ENCODE measurements around the gene CEP164.

The CEP164 gene

GRCh38 chr11:117442869-117443239, 115.2 kb downstream of the CEP164 start:
- Histone ChIP-seq H4K20me1 (ENCODE audit: control insufficient read depth, insufficient read depth, low read depth, low read length) (no peaks in the 10 kb centered on the region), H3K27me3 (ENCODE audit: control insufficient read depth, low read length) (no peaks in the 10 kb centered on the region), H3K36me3 (ENCODE audit: control insufficient read depth, low read length) (no peaks in the 10 kb centered on the region), H3K79me2 (ENCODE audit: control insufficient read depth, low read length) (no peaks in the 10 kb centered on the region), H3K4me1 (ENCODE audit: control insufficient read depth, low read length) (no peaks in the 10 kb centered on the region), H3K4me3 (ENCODE audit: low read length) (no peak overlapping the region), H3K9me2 (replicated peaks; ENCODE audit: control insufficient read depth, low read length) (no peaks in the 10 kb centered on the region), H3K9me3 (ENCODE audit: control insufficient read depth, insufficient read depth, low read length) (no peaks in the 10 kb centered on the region), H3K4me2 (ENCODE audit: low read length) (no peak overlapping the region), H3F3A (ENCODE audit: control insufficient read depth, insufficient read depth) (no peaks in the 10 kb centered on the region), H3K27ac (ENCODE audit: low read depth, low read length) (no peak overlapping the region)
- no peak for TF ChIP-seq CTCF (IDR thresholded peaks at IDR 0.05; ENCODE audit: low read depth, low read length, poor library complexity, severe bottlenecking)
- TF ChIP-seq EZH2phosphoT487 (IDR thresholded peaks at IDR 0.05; ENCODE audit: borderline replicate concordance, low read length): no peak

GRCh38 chr11:117443266-117444186, 115.9 kb downstream of the CEP164 start:
- Histone ChIP-seq H3K4me2 (ENCODE audit: low read length) (no peak overlapping the region), H4K20me1 (ENCODE audit: control insufficient read depth, insufficient read depth, low read depth, low read length) (no peaks in the 10 kb centered on the region), H3K27me3 (ENCODE audit: control insufficient read depth, low read length) (no peaks in the 10 kb centered on the region), H3K4me3 (ENCODE audit: low read length) (no peak overlapping the region), H3K36me3 (ENCODE audit: control insufficient read depth, low read length) (no peaks in the 10 kb centered on the region), H3F3A (ENCODE audit: control insufficient read depth, insufficient read depth) (no peaks in the 10 kb centered on the region), H3K9me2 (replicated peaks; ENCODE audit: control insufficient read depth, low read length) (no peaks in the 10 kb centered on the region), H3K9me3 (ENCODE audit: control insufficient read depth, insufficient read depth, low read length) (no peaks in the 10 kb centered on the region), H3K4me1 (ENCODE audit: control insufficient read depth, low read length) (no peaks in the 10 kb centered on the region), H3K27ac (ENCODE audit: low read depth, low read length) (no peak overlapping the region), H3K79me2 (ENCODE audit: control insufficient read depth, low read length) (no peaks in the 10 kb centered on the region)
- TF ChIP-seq CTCF (IDR thresholded peaks at IDR 0.05; ENCODE audit: low read depth, low read length, poor library complexity, severe bottlenecking): no peak
- TF ChIP-seq EZH2phosphoT487 (IDR thresholded peaks at IDR 0.05; ENCODE audit: borderline replicate concordance, low read length): no peak

GRCh38 chr11:117444256-117444655, 116.6 kb downstream of the CEP164 start:
- no peaks in the 10 kb centered on the region for H3K4me1 ChIP-seq (ENCODE audit: control insufficient read depth, low read length)
- no peaks in the 10 kb centered on the region for H3K79me2 ChIP-seq (ENCODE audit: control insufficient read depth, low read length)
- H3K9me2 ChIP-seq (replicated peaks; ENCODE audit: control insufficient read depth, low read length): no peaks in the 10 kb centered on the region
- no peaks in the 10 kb centered on the region for H3K27me3 ChIP-seq (ENCODE audit: control insufficient read depth, low read length)
- TF ChIP-seq CTCF (IDR thresholded peaks at IDR 0.05; ENCODE audit: low read depth, low read length, poor library complexity, severe bottlenecking): no peak
- TF ChIP-seq EZH2phosphoT487 (IDR thresholded peaks at IDR 0.05; ENCODE audit: borderline replicate concordance, low read length): no peak
- no peak overlapping the region for H3K27ac ChIP-seq (ENCODE audit: low read depth, low read length)
- no peak overlapping the region for H3K4me2 ChIP-seq (ENCODE audit: low read length)
- H3K4me3 ChIP-seq (ENCODE audit: low read length): no peak overlapping the region
- no peaks in the 10 kb centered on the region for H3F3A ChIP-seq (ENCODE audit: control insufficient read depth, insufficient read depth)
- no peaks in the 10 kb centered on the region for H3K36me3 ChIP-seq (ENCODE audit: control insufficient read depth, low read length)
- no peaks in the 10 kb centered on the region for H4K20me1 ChIP-seq (ENCODE audit: control insufficient read depth, insufficient read depth, low read depth, low read length)
- no peaks in the 10 kb centered on the region for H3K9me3 ChIP-seq (ENCODE audit: control insufficient read depth, insufficient read depth, low read length)
